ENCODE data around the gene LIN52. TPM values are rescaled to one million over a fixed set of nuclear protein-coding genes. Genes with fewer than 3 reads are reported as not detected.

LIN52 gene
- total RNA-seq, 1 donor from 2014 or later: 5.9 TPM

DNA sequence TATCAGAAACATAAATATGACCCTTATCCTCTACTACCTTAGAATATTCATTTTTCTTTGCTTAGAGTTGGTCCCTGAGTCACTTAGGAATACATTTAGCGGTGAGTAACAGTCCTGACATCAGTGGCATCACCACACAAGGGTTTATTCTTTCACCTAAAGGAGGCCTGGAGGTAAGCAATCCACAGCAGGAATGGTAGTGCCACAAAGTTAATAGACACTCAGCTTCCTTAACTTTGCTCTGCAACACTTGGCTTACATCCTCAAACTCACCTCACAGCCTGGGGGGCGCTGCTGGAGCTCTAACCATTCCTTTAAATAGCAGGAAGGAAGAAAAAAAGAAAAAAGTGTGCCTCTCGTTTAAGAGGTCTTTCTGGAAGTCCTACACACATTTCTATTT is 36.5 kb upstream of the LIN52 start:
- no peaks in the 10 kb centered on the region for H3K4me1 ChIP-seq
- H3K4me3 ChIP-seq: no peak overlapping the region
- no peaks in the 10 kb centered on the region for H3K27me3 ChIP-seq
- intact Hi-C loops (cut with DNase I): no loop called here
- no peak for TF ChIP-seq POLR2AphosphoS5 (IDR thresholded peaks at IDR 0.05; ENCODE audit: insufficient read depth in 1 of 2, low read depth in 1 of 2)
- no peak for TF ChIP-seq CTCF (IDR thresholded peaks at IDR 0.05)
- no peak for TF ChIP-seq POLR2A (IDR thresholded peaks at IDR 0.05)
- DNase-seq (ENCODE audit: extremely low spot score in 2 of 2): no peak
- no peak overlapping the region for H3K27ac ChIP-seq
- H3K9me3 ChIP-seq: no peaks in the 10 kb centered on the region
- H3K36me3 ChIP-seq: no peaks in the 10 kb centered on the region

DNA sequence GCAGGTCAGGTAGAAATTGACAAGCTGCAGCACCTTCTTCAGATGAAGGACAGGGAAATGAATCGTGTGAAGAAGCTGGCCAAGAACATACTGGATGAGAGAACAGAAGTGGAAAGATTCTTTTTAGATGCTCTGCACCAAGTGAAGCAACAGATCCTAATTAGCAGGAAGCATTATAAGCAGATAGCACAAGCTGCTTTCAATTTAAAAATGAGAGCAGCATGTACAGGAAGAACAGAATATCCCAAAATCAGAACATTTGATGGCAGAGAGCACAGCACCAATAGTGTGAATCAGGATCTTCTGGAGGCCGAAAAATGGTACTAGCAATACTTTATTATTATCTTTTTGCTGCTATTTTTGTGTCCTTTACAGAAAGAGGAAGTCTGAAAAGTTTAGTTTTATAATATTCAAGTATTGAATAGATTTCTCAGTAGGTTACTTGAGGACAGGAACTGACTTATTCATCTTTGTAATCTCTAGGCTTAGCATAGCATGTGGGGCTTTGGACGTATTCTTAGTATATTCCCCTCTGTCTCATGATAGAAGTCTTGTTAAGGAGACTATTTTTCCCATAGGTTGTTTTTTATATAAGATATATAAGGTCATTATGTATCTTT is 34.8 kb upstream of the LIN52 start:
- Histone ChIP-seq H3K27ac (no peak overlapping the region), H3K27me3 (no peaks in the 10 kb centered on the region)
- intact Hi-C loops (cut with DNase I): no loop called here

GRCh38 chr14:74062809-74063150 is 22.0 kb upstream of the LIN52 start:
- Histone ChIP-seq H3K4me3 (no peak overlapping the region), H3K27ac (no peak overlapping the region), H3K27me3 (no peaks in the 10 kb centered on the region), H3K9me3 (no peaks in the 10 kb centered on the region), H3K36me3 (peaks cover 0 to 73% of the 10 kb centered on the region in 2 donors), H3K4me1 (no peaks in the 10 kb centered on the region)
- DNase-seq (ENCODE audit: extremely low spot score in 2 of 2): no peak
- intact Hi-C loops (cut with DNase I): no loop called here
- no peak for TF ChIP-seq CTCF (IDR thresholded peaks at IDR 0.05)
- no peak for TF ChIP-seq POLR2A (IDR thresholded peaks at IDR 0.05)
- TF ChIP-seq POLR2AphosphoS5 (IDR thresholded peaks at IDR 0.05; ENCODE audit: insufficient read depth in 1 of 2, low read depth in 1 of 2): no peak

More for the DNA sequence above, 34.8 kb upstream of the LIN52 start:
- Histone ChIP-seq H3K36me3 (no peaks in the 10 kb centered on the region), H3K9me3 (no peaks in the 10 kb centered on the region), H3K4me3 (no peak overlapping the region), H3K4me1 (no peaks in the 10 kb centered on the region)
- DNase-seq (ENCODE audit: extremely low spot score in 2 of 2): no peak
- no peak for TF ChIP-seq CTCF (IDR thresholded peaks at IDR 0.05)
- TF ChIP-seq POLR2A (IDR thresholded peaks at IDR 0.05): no peak
- TF ChIP-seq POLR2AphosphoS5 (IDR thresholded peaks at IDR 0.05; ENCODE audit: insufficient read depth in 1 of 2, low read depth in 1 of 2): no peak

DNA sequence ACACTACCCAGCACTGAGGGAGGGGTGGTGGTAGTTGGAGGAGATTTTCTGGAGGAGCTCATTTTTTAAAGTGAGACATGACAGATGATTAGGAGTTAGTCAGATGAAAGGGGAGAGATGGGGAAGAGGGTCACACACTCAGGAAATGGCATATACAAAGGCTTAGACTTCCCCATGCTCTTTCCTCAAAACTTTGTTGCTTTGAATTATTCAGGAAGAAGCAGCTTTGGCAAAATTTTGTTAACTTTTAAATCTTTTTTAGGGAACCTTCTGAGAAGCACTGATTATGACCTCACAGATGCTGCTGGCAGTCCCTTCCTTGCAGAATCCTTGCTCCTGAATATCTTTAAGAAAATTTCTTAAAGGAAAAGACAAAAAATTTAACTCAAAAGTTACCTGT is 20.3 kb upstream of the LIN52 start:
- no peak for TF ChIP-seq POLR2AphosphoS5 (IDR thresholded peaks at IDR 0.05; ENCODE audit: insufficient read depth in 1 of 2, low read depth in 1 of 2)
- no peak for TF ChIP-seq CTCF (IDR thresholded peaks at IDR 0.05)
- TF ChIP-seq POLR2A (IDR thresholded peaks at IDR 0.05): no peak
- no peaks in the 10 kb centered on the region for H3K9me3 ChIP-seq
- no peak for DNase-seq (ENCODE audit: extremely low spot score in 2 of 2)
- intact Hi-C loops (cut with DNase I): no loop called here
- no peak overlapping the region for H3K27ac ChIP-seq
- no peak overlapping the region for H3K4me3 ChIP-seq
- peaks cover 0 to 63% of the 10 kb centered on the region in 2 donors for H3K36me3 ChIP-seq
- H3K4me1 ChIP-seq: no peaks in the 10 kb centered on the region
- no peaks in the 10 kb centered on the region for H3K27me3 ChIP-seq

GRCh38 chr14:74064883-74065282 is 19.9 kb upstream of the LIN52 start:
- Histone ChIP-seq H3K9me3 (no peaks in the 10 kb centered on the region), H3K27ac (no peak overlapping the region), H3K36me3 (peaks cover 0 to 63% of the 10 kb centered on the region in 2 donors), H3K4me1 (no peaks in the 10 kb centered on the region), H3K4me3 (no peak overlapping the region), H3K27me3 (no peaks in the 10 kb centered on the region)
- no peak for TF ChIP-seq CTCF (IDR thresholded peaks at IDR 0.05)
- TF ChIP-seq POLR2AphosphoS5 (IDR thresholded peaks at IDR 0.05; ENCODE audit: insufficient read depth in 1 of 2, low read depth in 1 of 2): no peak
- TF ChIP-seq POLR2A (IDR thresholded peaks at IDR 0.05): no peak
- intact Hi-C loops (cut with DNase I): no loop called here
- DNase-seq (ENCODE audit: extremely low spot score in 2 of 2): no peak
